ENCODE measurements around the gene PTPRD.

Gene PTPRD

DNA sequence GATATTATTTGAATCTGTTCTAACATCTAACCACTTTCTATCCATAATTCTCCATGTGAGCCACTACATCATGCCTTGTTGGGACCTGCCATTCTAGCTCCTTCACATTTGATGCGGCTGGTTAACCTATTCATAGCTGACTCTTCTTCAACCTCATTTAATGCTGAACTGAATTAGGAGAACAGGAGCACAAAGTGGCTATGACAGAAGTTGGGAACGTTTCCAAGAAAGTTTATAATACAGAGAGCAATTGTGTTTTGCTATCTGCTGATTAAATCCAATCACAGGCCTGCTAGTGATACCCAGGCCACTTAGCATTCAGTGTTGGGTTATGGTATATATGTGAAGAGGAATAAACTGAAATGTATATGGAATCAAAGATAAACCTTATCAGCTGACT, 440.3 kb downstream of the PTPRD start:
- no peak for DNase-seq (ENCODE audit: low read depth in 2 of 2)

DNA sequence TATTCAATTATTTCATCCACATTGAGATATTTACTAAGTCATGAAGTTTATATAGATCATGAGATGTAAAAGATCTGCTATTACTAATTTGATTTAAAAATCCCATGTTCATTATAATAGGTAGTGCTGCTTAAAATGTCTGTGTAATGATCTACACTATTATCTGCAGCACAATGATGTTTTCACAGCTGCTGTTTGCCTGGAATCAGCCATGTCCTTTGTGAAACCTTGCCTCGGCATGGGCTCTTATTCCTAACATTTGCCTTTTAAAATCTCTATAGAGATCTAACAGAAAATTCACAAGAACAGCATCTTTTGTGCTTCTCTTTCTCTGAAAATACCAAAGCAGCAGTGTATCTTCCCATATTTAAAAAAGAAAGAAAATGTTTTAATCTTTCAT, 444.6 kb downstream of the PTPRD start:
- DNase-seq (ENCODE audit: low read depth in 2 of 2), result no peak

GRCh38 chr9:10148796-10149195, 464.0 kb downstream of the PTPRD start:
- DNase-seq (ENCODE audit: low read depth in 2 of 2), result no peak

GRCh38 chr9:10146517-10147331, 466.1 kb downstream of the PTPRD start:
- no peak for DNase-seq (ENCODE audit: low read depth in 2 of 2)

- no peak for DNase-seq (ENCODE audit: low read depth in 2 of 2)
These were observed 468.4 kb downstream of the PTPRD start for GRCh38 chr9:10144355-10144754.

- no peak for DNase-seq (ENCODE audit: low read depth in 2 of 2)
These were observed 477.2 kb downstream of the PTPRD start for GRCh38 chr9:10135553-10135952.

DNA sequence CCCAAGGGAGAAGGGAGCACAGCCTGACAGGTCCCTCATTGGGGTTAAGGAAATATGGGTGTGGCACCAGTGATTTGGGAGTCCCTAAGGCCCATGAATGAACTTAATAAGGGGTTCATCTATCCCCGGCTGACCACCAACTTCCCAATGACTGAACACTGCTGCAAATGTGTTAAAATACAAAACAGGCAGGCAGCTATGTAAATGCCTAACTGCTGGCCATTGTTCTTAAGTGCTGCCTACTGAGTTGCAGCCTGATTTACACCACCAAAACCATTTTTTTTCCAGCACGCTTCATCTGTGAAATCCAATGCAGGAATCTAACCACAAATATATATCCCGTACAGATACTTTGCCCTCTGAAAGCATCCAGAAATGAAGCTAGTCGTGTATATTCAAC, 478.5 kb downstream of the PTPRD start:
- no peak for DNase-seq (ENCODE audit: low read depth in 2 of 2)

GRCh38 chr9:10130061-10130675, 482.6 kb downstream of the PTPRD start:
- no peak for DNase-seq (ENCODE audit: low read depth in 2 of 2)

- no peak for DNase-seq (ENCODE audit: low read depth in 2 of 2)
These were observed 484.9 kb downstream of the PTPRD start for GRCh38 chr9:10127867-10128266.

DNA sequence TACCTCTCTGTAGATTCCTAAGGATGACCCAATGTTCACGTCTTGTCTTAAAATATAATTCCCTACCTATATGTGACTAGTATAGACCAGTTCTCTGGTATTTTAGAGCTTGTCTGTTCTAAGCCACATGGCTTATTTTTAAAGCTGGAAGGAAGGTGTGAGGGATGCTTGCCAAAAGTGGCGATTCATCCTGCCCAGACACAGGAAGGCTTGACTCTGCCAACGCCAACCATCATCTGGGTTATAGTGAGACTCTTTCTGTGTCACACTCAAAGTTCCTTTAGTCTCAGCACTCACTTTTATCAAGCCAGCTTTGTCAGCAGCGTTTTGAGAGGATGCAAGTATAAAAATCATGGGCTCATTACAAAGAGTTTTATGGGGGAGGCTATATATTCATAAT, 500.0 kb downstream of the PTPRD start:
- DNase-seq (ENCODE audit: low read depth in 2 of 2), result no peak

DNA sequence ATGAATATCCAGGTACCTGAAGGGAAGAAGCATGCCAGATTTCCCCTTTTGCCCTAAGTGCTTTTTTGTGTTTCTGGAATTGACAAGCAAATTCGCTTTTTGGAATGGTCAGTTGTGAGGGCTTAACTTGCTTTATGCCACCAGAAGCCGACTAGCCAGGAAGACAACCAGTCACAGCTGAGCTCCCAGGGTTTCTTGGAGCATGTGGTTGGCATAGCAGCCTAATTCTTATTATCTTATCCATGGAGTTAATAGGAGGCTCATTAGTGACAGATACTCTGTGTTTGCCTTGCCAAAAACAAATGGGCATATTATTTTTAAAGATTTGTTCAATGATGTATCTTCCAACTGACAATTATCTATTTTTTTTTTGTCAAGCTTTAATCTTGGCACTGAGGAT, 500.7 kb downstream of the PTPRD start:
- DNase-seq (ENCODE audit: low read depth in 2 of 2), result no peak

DNA sequence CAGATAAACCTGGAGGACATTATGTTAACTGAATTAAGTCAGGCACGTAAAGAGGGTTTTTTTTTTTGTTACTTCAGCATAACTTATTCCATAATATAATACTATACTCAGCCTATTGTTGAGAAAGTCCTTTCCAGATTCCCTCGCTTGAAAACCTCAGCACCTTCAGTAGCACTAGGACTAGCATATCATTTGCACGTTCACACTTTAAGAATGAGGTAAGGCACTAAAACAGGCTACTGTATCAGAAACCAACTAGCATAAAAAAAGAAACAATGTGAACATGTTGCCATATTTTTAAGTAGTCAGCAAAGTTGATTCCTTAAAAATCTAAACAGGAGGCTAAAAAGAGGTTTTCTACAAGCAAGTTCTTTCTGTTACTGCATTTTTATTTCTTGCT, 504.0 kb downstream of the PTPRD start:
- DNase-seq (ENCODE audit: low read depth in 2 of 2), result no peak

DNA sequence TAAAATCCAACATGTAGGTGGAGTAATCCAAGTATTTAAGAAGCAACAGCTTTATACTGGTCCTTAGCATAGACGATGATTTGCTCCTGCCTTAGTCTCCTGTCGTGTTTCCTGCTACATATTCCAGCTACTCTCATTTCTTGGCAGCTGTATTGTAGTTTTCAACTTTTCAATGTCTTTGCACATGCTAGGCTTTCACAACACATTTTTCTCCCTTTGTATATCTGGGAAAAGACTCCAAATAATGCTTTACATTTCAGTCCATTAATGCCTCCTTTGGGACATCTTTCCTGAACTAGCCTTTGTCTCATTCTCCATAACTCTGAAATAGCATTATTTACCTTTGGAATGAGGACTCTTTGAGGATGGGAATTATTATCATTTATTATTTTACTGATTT, 508.0 kb downstream of the PTPRD start:
- DNase-seq (ENCODE audit: low read depth in 2 of 2), result no peak

- DNase-seq (ENCODE audit: low read depth in 2 of 2), result no peak
These were observed 517.6 kb downstream of the PTPRD start for GRCh38 chr9:10095208-10095607.

DNA sequence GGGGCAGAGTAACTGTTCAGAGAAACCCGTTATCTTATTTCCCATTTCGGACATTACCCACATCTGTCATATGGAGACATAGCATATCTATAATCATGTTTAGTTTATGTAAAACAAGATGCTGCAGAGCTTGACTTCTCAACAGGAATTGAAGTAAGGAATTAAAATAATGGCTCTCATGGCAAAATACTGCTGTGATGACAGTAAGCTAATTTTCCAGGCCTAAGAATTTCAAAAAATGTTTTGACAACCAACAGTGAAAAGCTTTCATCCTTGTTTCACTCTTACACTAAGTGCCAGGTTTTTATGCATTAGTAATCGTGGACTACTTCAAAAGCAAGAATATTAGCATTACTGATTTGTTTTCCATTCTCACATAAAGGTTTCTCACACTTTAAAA, 518.2 kb downstream of the PTPRD start:
- DNase-seq (ENCODE audit: low read depth in 2 of 2), result no peak

DNA sequence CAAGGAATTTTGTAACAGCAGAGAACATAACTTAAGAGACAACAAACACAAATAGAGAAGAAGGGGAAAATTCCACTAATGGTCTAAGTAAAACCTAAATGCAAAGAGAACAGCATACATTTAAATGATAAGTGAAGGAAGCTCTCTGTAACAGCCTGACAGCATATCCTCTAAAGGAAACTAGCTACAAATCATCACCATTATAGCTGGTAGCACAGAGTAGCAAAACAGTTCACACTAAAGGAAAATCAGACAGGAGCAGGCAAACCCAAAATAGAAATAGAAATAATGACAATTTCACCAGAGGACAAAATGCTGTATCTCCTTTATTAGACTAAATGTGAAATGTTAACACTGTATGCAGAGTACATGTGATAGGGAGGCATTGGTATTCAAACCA, 532.8 kb downstream of the PTPRD start:
- DNase-seq (ENCODE audit: low read depth in 2 of 2), result no peak

DNA sequence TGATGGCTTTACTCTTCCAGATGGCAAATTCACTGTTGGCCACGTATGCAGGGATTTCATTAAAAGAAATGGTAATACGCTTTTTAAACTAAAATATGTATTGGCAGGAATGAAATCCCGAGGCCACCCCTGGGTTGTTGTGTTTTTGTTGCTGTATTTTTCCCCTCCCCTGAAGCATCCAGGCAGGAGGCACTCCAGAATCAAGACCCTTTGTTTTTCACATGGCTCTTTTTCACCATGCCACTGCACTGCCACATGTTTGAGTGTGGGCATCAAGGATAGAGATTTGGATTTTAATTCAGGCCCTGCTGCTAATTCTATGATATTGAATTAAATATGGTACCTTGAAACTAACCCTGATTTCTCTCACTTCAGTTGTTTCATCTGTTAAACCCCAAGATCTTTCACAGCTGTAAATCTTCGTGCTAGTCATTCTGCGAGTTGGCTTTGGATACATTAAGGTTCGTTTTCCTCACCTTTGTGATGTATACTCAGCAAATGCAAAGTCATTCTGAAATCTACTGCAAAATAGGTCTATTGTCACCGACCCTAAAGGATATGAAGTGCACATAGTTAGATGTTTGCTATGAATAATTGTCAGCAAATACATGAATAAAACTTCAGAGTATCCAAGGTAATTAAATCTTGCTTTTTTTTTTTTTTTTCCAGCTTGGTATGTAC, 533.4 kb downstream of the PTPRD start:
- no peak for DNase-seq (ENCODE audit: low read depth in 2 of 2)

DNA sequence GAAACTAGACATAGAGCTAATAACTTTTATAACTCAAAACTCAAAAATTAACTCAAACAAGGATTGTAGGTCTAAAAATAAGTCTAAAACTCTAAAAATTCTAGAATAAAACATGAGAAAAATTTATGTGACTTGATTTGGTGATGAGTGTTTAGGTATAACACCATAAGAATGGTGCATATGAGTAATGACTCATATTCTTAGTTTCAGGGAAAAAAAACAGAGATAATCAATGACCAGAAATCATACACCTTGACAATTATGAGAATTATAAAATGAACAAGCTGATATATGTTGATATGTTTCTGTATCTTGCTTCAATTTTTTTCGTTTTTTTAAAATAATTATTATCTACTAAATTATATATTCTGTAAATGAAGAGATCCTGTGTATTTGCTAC, 541.2 kb downstream of the PTPRD start:
- no peak for DNase-seq (ENCODE audit: low read depth in 2 of 2)

- DNase-seq (ENCODE audit: low read depth in 2 of 2), result no peak
These were observed 550.0 kb downstream of the PTPRD start for GRCh38 chr9:10062629-10063395.

GRCh38 chr9:10059044-10059443, 553.8 kb downstream of the PTPRD start:
- no peak for DNase-seq (ENCODE audit: low read depth in 2 of 2)

- no peak for DNase-seq (ENCODE audit: low read depth in 2 of 2)
These were observed 556.9 kb downstream of the PTPRD start for GRCh38 chr9:10055886-10056395.

GRCh38 chr9:10054456-10054855, 558.3 kb downstream of the PTPRD start:
- no peak for DNase-seq (ENCODE audit: low read depth in 2 of 2)

Measured in activated CD8-positive, alpha-beta memory T cell treated with anti-CD3 and anti-CD28 coated beads for 4 hours (primary cell).